H9 (cell line): Measurements from ENCODE around the gene SLC16A4. TPM values are rescaled to one million over a fixed set of nuclear protein-coding genes. Genes with fewer than 3 reads are reported as not detected.

ENCODE experiments used
- DNase-seq: peaks from one replicate; pipeline ENCODE4 v3.0.0-alpha.2; 2017
- H2AFZ ChIP-seq: one replicate; pipeline ENCODE4 v1.6.1; 2013; ENCODE audit warnings: mild to moderate bottlenecking, low read length, control low read depth, moderate library complexity
- H2AK5ac ChIP-seq: 2 replicates; pipeline ENCODE4 v1.6.1; 2013; ENCODE audit warnings: low read length, control low read depth, mixed read lengths; ENCODE audit not compliant: insufficient read length
- H2BK120ac ChIP-seq: one replicate; pipeline ENCODE4 v1.6.1; 2013; ENCODE audit warnings: low read depth, mild to moderate bottlenecking, low read length, control low read depth, inconsistent platforms; ENCODE audit not compliant: poor library complexity, severe bottlenecking
- H2BK12ac ChIP-seq: 2 replicates; pipeline ENCODE4 v1.6.1; 2013; ENCODE audit warnings: low read length, control low read depth, mixed read lengths, low read depth; ENCODE audit not compliant: insufficient read length
- H2BK15ac ChIP-seq: 2 replicates; pipeline ENCODE4 v1.6.1; 2013; ENCODE audit warnings: low read depth, low read length, control low read depth
- H2BK20ac ChIP-seq: one replicate; pipeline ENCODE4 v1.6.1; 2013; ENCODE audit warnings: low read depth, mild to moderate bottlenecking, low read length, control low read depth, inconsistent platforms; ENCODE audit not compliant: poor library complexity, severe bottlenecking
- H2BK5ac ChIP-seq: 2 replicates; pipeline ENCODE4 v1.6.1; 2013; ENCODE audit warnings: low read length, control low read depth, mixed read lengths; ENCODE audit not compliant: insufficient read length
- H3K14ac ChIP-seq: 2 replicates; pipeline ENCODE4 v1.6.1; 2013; ENCODE audit warnings: low read length, control low read depth; ENCODE audit not compliant: insufficient read depth
- H3K18ac ChIP-seq: 2 replicates; pipeline ENCODE4 v1.6.1; 2013; ENCODE audit warnings: low read depth, mild to moderate bottlenecking, mixed read lengths, low read length, control low read depth; ENCODE audit not compliant: insufficient read length
- H3K23ac ChIP-seq: 2 replicates; pipeline ENCODE4 v1.6.1; 2013; ENCODE audit warnings: low read length, control low read depth, mixed read lengths, low read depth; ENCODE audit not compliant: insufficient read length
- H3K23me2 ChIP-seq: 2 replicates; pipeline ENCODE4 v1.6.1; 2013; ENCODE audit warnings: low read depth, mild to moderate bottlenecking, mixed read lengths, low read length, control low read depth; ENCODE audit not compliant: insufficient read length, poor library complexity, severe bottlenecking
- H3K27ac ChIP-seq: 2 replicates; pipeline ENCODE4 v1.5.1; 2013; ENCODE audit warnings: low read length, control low read depth, mixed read lengths, low read depth; ENCODE audit not compliant: insufficient read length
- H3K27me3 ChIP-seq: 2 replicates; pipeline ENCODE4 v1.6.1; 2013; ENCODE audit warnings: low read length, control low read depth, inconsistent platforms; ENCODE audit not compliant: insufficient read depth
- H3K4ac ChIP-seq: 2 replicates; pipeline ENCODE4 v1.6.1; 2013; ENCODE audit warnings: low read depth, mild to moderate bottlenecking, control low read depth, inconsistent platforms, low read length, moderate library complexity
- H3K4me1 ChIP-seq: 2 replicates; pipeline ENCODE4 v1.6.1; 2013; ENCODE audit warnings: low read length, control low read depth, inconsistent platforms; ENCODE audit not compliant: insufficient read depth
- H3K4me2 ChIP-seq: 2 replicates; pipeline ENCODE4 v1.6.1; 2013; ENCODE audit warnings: low read length, control low read depth, mixed read lengths; ENCODE audit not compliant: insufficient read length, insufficient read depth
- H3K56ac ChIP-seq: 2 replicates; pipeline ENCODE4 v1.6.1; 2013; ENCODE audit warnings: low read depth, mild to moderate bottlenecking, mixed read lengths, low read length, control low read depth; ENCODE audit not compliant: insufficient read length
- H3K79me1 ChIP-seq: 2 replicates; pipeline ENCODE4 v1.6.1; 2013; ENCODE audit warnings: low read depth, mild to moderate bottlenecking, moderate library complexity, low read length, control low read depth, inconsistent platforms; ENCODE audit not compliant: insufficient read depth, poor library complexity, severe bottlenecking
- H3K79me2 ChIP-seq: 2 replicates; pipeline ENCODE4 v1.6.1; 2013; ENCODE audit warnings: low read length, control low read depth, inconsistent platforms; ENCODE audit not compliant: insufficient read depth
- H3K9ac ChIP-seq: 2 replicates; pipeline ENCODE4 v1.6.1; 2013; ENCODE audit warnings: low read length, control low read depth, mixed read lengths; ENCODE audit not compliant: insufficient read length; ENCODE audit errors: extremely low read depth
- H3K9me3 ChIP-seq: one replicate; pipeline ENCODE4 v1.6.1; 2013; ENCODE audit warnings: low read depth, low read length, inconsistent platforms; ENCODE audit not compliant: control insufficient read depth
- H3T11ph ChIP-seq: one replicate; pipeline ENCODE4 v1.6.1; 2013; ENCODE audit warnings: mild to moderate bottlenecking, low read length, control low read depth, inconsistent platforms
- H4K20me1 ChIP-seq: one replicate; pipeline ENCODE4 v1.6.1; 2013; ENCODE audit not compliant: control insufficient read depth, insufficient read length, insufficient read depth
- H4K5ac ChIP-seq: 2 replicates; pipeline ENCODE4 v1.6.1; 2013; ENCODE audit warnings: low read depth, mild to moderate bottlenecking, mixed read lengths, low read length, control low read depth; ENCODE audit not compliant: insufficient read length
- H4K8ac ChIP-seq: replicated peaks from 2 replicates; pipeline ENCODE4 v1.6.1; 2013; ENCODE audit warnings: low read length, control low read depth, mixed read lengths, low read depth; ENCODE audit not compliant: insufficient read length
- H4K91ac ChIP-seq: 2 replicates; pipeline ENCODE4 v1.6.1; 2013; ENCODE audit warnings: low read depth, mild to moderate bottlenecking, moderate library complexity, mixed read lengths, low read length, control low read depth; ENCODE audit not compliant: insufficient read length
- H3K27ac Mint-ChIP-seq, 3 experiments: 2 replicates in 2 of 3; 3 replicates in 1 of 3; pipeline ENCODE4 v1.8.0; 2020 to 2021; ENCODE audit warnings: mixed read lengths in 3 of 3, mild to moderate bottlenecking in 1 of 3, moderate library complexity in 1 of 3
- H3K27me3 Mint-ChIP-seq: 2 replicates; pipeline ENCODE4 v1.8.0; 2021; ENCODE audit warnings: low read depth, mild to moderate bottlenecking, moderate library complexity, mixed read lengths
- H3K36me3 Mint-ChIP-seq, 3 experiments: 2 replicates in 2 of 3; 3 replicates in 1 of 3; pipeline ENCODE4 v1.8.0; 2020 to 2021; ENCODE audit warnings: low read depth in 3 of 3, mixed read lengths in 3 of 3; ENCODE audit not compliant: insufficient read depth in 1 of 3
- H3K4me1 Mint-ChIP-seq, 2 experiments: 2 replicates each; pipeline ENCODE4 v1.8.0; 2020; ENCODE audit warnings: mixed read lengths in 2 of 2
- H3K4me3 Mint-ChIP-seq, 2 experiments: 2 replicates in 1 of 2; 3 replicates in 1 of 2; pipeline ENCODE4 v1.8.0; 2020 to 2021; ENCODE audit warnings: mild to moderate bottlenecking in 2 of 2, mixed read lengths in 2 of 2, moderate library complexity in 1 of 2
- H3K9me3 Mint-ChIP-seq, 2 experiments: 2 replicates in 1 of 2; 3 replicates in 1 of 2; pipeline ENCODE4 v1.8.0; 2020; ENCODE audit warnings: mild to moderate bottlenecking in 2 of 2, mixed read lengths in 2 of 2, moderate library complexity in 1 of 2
- WGBS: extraction: QIAGEN DNeasy Blood & Tissue Kit; methylation state at CpG from one replicate; pipeline ENCODE4 v1.1.7; 2013; ENCODE audit warnings: missing lambda C conversion rate, low lambda C conversion rate, mixed read lengths; ENCODE audit not compliant: insufficient read length; ENCODE audit errors: extremely low coverage; 5-methylcytosine and 5-hydroxymethylcytosine counted together
- total RNA-seq: library from RNA; stranded (reverse); gene quantifications from 2 replicates; pipeline ENCODE4 v1.2.1, GENCODE V29; 2021
- TF ChIP-seq, protein P1 (sequence below): fragments of 200-600 bp; sonication (generic); conservative IDR thresholded peaks from 3 replicates; pipeline ENCODE4 v1.8.0; 2021; ENCODE audit warnings: antibody characterized with exemption, mild to moderate bottlenecking

SLC16A4 gene
- total RNA-seq, 1 experiment from 2014 or later, result 0.17 TPM

DNA sequence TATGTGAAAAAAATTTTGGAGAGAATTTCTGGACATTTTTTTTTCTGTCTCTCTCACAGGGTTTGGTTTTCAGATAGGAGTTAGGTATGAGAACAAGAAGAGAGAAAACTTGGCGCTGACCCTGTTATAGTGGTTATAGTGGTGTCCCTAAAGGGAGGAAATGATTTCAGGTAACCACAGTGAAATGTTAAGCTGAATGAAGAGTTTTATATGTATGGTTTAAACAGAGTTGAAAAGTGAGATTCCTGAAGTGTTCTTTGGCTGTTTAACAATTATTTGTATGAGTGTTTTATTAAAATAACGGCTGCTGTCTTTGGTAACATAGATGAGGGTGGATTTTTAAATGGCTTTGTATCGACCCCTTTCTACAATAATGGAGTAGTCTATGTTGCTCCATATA is 45.3 kb downstream of the SLC16A4 start:
- Histone ChIP-seq H3K4me2 (no peak overlapping the region), H4K20me1 (no peaks in the 10 kb centered on the region), H2BK12ac (no peak overlapping the region), H3K23ac (no peak overlapping the region), H3K23me2 (peaks cover 6% of the 10 kb centered on the region), H4K5ac (no peak overlapping the region), H3K56ac (no peak overlapping the region), H2BK20ac (no peak overlapping the region), H3K27me3 (no peaks in the 10 kb centered on the region), H2AK5ac (no peak overlapping the region), H2BK5ac (no peak overlapping the region), H4K8ac (no peak overlapping the region), H3K79me2 (peaks cover 51% of the 10 kb centered on the region), H3K4me1 (peaks cover 6% of the 10 kb centered on the region; the same call in 1 of the 2 replicates), H3T11ph (no peak overlapping the region), H3K9ac (no peak overlapping the region), H4K91ac (no peak overlapping the region), H3K79me1 (peaks cover 4% of the 10 kb centered on the region), H2BK120ac (no peak overlapping the region), H3K9me3 (no peaks in the 10 kb centered on the region), H2AFZ (no peak overlapping the region), H3K14ac (no peak overlapping the region), H3K4ac (no peak overlapping the region), H2BK15ac (no peak overlapping the region), H3K18ac (no peak overlapping the region), H3K27ac (no peak overlapping the region)
- no peak for DNase-seq
- TF ChIP-seq, protein P1, sequence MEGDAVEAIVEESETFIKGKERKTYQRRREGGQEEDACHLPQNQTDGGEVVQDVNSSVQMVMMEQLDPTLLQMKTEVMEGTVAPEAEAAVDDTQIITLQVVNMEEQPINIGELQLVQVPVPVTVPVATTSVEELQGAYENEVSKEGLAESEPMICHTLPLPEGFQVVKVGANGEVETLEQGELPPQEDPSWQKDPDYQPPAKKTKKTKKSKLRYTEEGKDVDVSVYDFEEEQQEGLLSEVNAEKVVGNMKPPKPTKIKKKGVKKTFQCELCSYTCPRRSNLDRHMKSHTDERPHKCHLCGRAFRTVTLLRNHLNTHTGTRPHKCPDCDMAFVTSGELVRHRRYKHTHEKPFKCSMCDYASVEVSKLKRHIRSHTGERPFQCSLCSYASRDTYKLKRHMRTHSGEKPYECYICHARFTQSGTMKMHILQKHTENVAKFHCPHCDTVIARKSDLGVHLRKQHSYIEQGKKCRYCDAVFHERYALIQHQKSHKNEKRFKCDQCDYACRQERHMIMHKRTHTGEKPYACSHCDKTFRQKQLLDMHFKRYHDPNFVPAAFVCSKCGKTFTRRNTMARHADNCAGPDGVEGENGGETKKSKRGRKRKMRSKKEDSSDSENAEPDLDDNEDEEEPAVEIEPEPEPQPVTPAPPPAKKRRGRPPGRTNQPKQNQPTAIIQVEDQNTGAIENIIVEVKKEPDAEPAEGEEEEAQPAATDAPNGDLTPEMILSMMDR, result no peak
- H3K36me3 Mint-ChIP-seq, result peaks cover 34 to 67% (median 66%) of the 10 kb centered on the region in 3 experiments
- no CpG with 5 or more reads among the region's 3 CpGs for WGBS
- peak overlapping the region; percentile 7 to 41; a peak in 1 of 5 replicates for H3K4me3 Mint-ChIP-seq
- H3K27ac Mint-ChIP-seq, result peak overlapping the region in 1 of 3 experiments; percentile 40; a peak in 1 of 7 replicates
- H3K4me1 Mint-ChIP-seq, result peaks cover 77 to 82% of the 10 kb centered on the region in 2 experiments
- no peaks in the 10 kb centered on the region for H3K9me3 Mint-ChIP-seq
- no peaks in the 10 kb centered on the region for H3K27me3 Mint-ChIP-seq
